Ovary (tissue), 9 donors: Measurements from ENCODE around the gene EXOC6B. TPM values are rescaled to one million over a fixed set of nuclear protein-coding genes. Genes with fewer than 3 reads are reported as not detected.

Experiments used
- DNase-seq, 5 donors: peaks; one replicate each; pipeline ENCODE4 v3.0.0-alpha.2; 2019 to 2020
- H3K27ac ChIP-seq, 2 donors: fragments of 200-600 bp; one replicate each; pipeline versions ENCODE4 v1.5.1 to v1.8.0; 2019 to 2022
- H3K27me3 ChIP-seq: fragments of 200-600 bp; one replicate; pipeline ENCODE4 v1.8.0; 2022
- H3K36me3 ChIP-seq: fragments of 200-600 bp; sonication (generic); one replicate; pipeline ENCODE4 v1.5.1; 2019
- H3K4me1 ChIP-seq: one replicate; pipeline ENCODE4 v1.8.1; 2013; ENCODE audit warnings: mild to moderate bottlenecking, moderate library complexity; ENCODE audit not compliant: insufficient read depth
- H3K4me3 ChIP-seq: fragments of 200-600 bp; sonication (generic); one replicate; pipeline ENCODE4 v1.5.1; 2017
- H3K9me3 ChIP-seq, 2 donors: fragments of 200-600 bp in 1 of 2; sonication (generic) in 1 of 2; one replicate each; pipeline versions ENCODE4 v1.5.1 to v1.8.1; 2013 to 2019; ENCODE audit warnings: mild to moderate bottlenecking in 1 of 2, moderate library complexity in 1 of 2
- EP300 ChIP-seq: sonication (generic); formaldehyde crosslinking; IDR thresholded peaks from one replicate; pipeline ENCODE4 v1.6.1; 2017; ENCODE audit warnings: antibody characterized with exemption
- POLR2A ChIP-seq: fragments of 450-650 bp; IDR thresholded peaks from one replicate; pipeline ENCODE4 v1.6.1; 2017; ENCODE audit warnings: antibody characterized with exemption, mild to moderate bottlenecking, moderate library complexity
- WGBS, 3 donors: extraction: QIAGEN DNeasy Blood & Tissue Kit in 1 of 3; methylation state at CpG; one replicate each; pipeline versions ENCODE4 v1.1.5 to v1.1.7; 2013 to 2017; 5-methylcytosine and 5-hydroxymethylcytosine counted together
- intact Hi-C, 4 donors: fragments of 100-400 bp; cut with DNase I; formaldehyde crosslinking; loops; one replicate each; pipeline versions ENCODE4 v1.11.0 to v1.15.1; 2022 to 2023
- polyA plus RNA-seq, 2 donors: library from polyadenylated mRNA; stranded (reverse); fragments of 200-250 nt in 1 of 2; fragments of 350-450 nt in 1 of 2; fragmentation: Illumina TruSeq in 1 of 2; extraction: RNeasy Lipid Tissue Mini Kit (QIAGEN cat#74804) in 1 of 2; gene quantifications; one replicate each; pipeline ENCODE4 v1.2.3, GENCODE V29; 2013 to 2014
- total RNA-seq, 7 donors: library from RNA; depleted of rRNA in 2 of 7; stranded (reverse); fragments of >200 nt in 2 of 7; fragmentation: NEBNext Ultra II Directional in 3 of 7; extraction: Animal tissue kit (Norgen Biotek cat#: 25700) in 3 of 7; gene quantifications; one replicate each; pipeline versions ENCODE4 v1.1.0 to v1.2.4, GENCODE V29; 2016 to 2023
- TF ChIP-seq, protein P1 (sequence below), 3 donors: fragments of 450-650 bp in 2 of 3; fragments of 200-600 bp in 1 of 3; IDR thresholded peaks; one replicate each; pipeline versions ENCODE4 v1.5.1 to v1.8.0; 2016 to 2022; ENCODE audit warnings: antibody characterized with exemption in 3 of 3, mild to moderate bottlenecking in 1 of 3
- donor health status: DM: no; HTN: no; CAD: no; lungs with moderate emphysema.
- donor health status: DM: no; HTN: no; CAD: no.
- donor health status: Bipolar disorder and iron deficiency.
- donor health status: DM: yes; HTN: yes; CAD: no.
- donor health status: DM: no; HTN: no; CAD: no.
- donor health status: DM: yes; HTN: yes; CAD: no.

EXOC6B gene
- total and polyA plus RNA-seq, 9 donors: 11.9 to 84.9 (median 57.8) TPM

DNA sequence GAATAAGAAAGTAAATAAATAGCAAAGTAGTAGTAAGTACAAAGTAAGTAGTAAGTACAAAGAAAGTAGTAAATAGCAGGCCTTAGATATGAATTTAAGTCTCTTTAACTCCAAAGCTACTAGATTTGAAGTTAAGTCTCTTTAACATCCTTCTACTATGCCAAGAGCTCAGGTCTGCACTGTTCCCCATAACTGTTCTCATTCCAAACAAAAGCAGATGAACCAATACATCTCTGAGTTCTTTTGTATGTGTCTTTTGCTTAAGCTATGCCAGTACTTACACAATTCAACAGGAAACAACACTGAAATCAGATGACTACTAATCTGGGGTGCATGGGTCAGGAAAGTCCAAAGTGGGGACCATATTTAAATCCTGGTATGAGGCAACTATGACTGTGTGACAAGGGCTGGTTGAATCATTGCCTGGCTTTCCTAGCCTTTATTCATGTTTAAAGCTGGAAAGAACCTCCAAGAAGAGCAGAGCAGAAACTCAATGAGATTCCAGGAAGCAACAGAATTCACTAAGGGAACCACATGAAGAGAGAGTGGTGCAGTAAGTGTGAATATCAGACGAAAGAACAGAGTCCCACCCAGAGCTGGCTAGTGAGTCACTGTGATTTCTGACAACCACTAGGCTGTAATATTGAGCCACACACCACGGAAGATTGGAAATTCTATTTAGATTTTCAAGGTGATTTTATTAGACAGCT is 627.1 kb downstream of the EXOC6B start:
- TF ChIP-seq EP300 (no peak), POLR2A (no peak)
- TF ChIP-seq, protein P1, sequence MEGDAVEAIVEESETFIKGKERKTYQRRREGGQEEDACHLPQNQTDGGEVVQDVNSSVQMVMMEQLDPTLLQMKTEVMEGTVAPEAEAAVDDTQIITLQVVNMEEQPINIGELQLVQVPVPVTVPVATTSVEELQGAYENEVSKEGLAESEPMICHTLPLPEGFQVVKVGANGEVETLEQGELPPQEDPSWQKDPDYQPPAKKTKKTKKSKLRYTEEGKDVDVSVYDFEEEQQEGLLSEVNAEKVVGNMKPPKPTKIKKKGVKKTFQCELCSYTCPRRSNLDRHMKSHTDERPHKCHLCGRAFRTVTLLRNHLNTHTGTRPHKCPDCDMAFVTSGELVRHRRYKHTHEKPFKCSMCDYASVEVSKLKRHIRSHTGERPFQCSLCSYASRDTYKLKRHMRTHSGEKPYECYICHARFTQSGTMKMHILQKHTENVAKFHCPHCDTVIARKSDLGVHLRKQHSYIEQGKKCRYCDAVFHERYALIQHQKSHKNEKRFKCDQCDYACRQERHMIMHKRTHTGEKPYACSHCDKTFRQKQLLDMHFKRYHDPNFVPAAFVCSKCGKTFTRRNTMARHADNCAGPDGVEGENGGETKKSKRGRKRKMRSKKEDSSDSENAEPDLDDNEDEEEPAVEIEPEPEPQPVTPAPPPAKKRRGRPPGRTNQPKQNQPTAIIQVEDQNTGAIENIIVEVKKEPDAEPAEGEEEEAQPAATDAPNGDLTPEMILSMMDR (IDR thresholded peaks at IDR 0.05): no peak
- H3K4me3 ChIP-seq: no peak overlapping the region
- H3K27me3 ChIP-seq: no peaks in the 10 kb centered on the region
- H3K9me3 ChIP-seq: no peaks in the 10 kb centered on the region
- no peak overlapping the region for H3K27ac ChIP-seq
- WGBS, 3 donors: 80 to 82% (median 81%) methylated on average over 2 of the region's 2 CpGs
- intact Hi-C loops: no loop called here
- H3K4me1 ChIP-seq: peaks cover 1% of the 10 kb centered on the region
- no peak for DNase-seq
- H3K36me3 ChIP-seq: no peaks in the 10 kb centered on the region

DNA sequence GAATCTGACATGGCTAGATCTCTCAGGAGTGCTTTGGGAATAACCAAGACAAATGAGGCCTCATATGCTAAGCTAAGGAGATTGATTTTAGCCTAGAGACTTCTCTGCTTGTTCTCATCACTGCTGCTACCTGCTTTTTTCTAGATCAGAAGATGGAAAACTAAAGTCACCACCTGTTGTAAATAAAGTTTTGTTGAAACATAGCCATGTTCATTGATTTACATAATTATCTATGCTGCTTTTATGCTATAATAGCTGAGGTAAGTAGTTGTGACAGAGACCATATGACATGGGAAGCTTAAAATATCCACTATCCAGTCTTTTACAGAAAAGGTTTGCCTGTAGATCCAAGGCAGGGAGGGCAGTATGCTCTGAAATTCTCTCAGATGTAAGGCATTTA is 632.1 kb downstream of the EXOC6B start:
- Histone ChIP-seq H3K36me3 (no peaks in the 10 kb centered on the region), H3K27ac (no peak overlapping the region), H3K9me3 (no peaks in the 10 kb centered on the region), H3K4me1 (no peaks in the 10 kb centered on the region), H3K4me3 (no peak overlapping the region), H3K27me3 (no peaks in the 10 kb centered on the region)
- no peak for DNase-seq
- intact Hi-C loops: no loop called here
- TF ChIP-seq EP300: no peak

DNA sequence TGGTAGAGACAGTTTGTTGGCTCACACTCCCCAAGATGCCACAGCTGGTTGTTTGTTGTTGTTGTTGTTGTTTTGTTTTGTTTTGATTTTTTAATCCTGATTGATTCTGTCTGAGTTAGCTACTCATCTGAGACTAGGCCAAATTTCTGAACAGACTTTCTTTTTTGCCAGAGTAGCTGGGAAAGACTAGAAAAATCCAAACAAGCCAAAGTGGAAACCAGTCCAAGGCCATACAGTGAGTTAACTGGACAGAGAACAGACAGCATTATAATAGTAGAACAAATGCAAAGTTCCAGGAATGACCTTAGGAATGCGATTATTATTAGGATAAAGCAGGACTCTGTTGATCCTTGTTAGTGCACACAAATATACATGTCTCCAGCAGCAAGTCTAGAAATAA is 634.4 kb downstream of the EXOC6B start:
- H3K4me1 ChIP-seq: no peaks in the 10 kb centered on the region
- H3K36me3 ChIP-seq: no peaks in the 10 kb centered on the region
- no peaks in the 10 kb centered on the region for H3K27me3 ChIP-seq
- TF ChIP-seq, protein P1 (IDR thresholded peaks at IDR 0.05): no peak
- TF ChIP-seq POLR2A (no peak), EP300 (no peak)
- DNase-seq: no peak
- H3K4me3 ChIP-seq: no peak overlapping the region
- intact Hi-C loops: no loop called here
- no peak overlapping the region for H3K27ac ChIP-seq
- H3K9me3 ChIP-seq: no peaks in the 10 kb centered on the region
- 9 to 15% (median 11%) methylated on average over 1 of the region's 1 CpG for WGBS, 3 donors

DNA sequence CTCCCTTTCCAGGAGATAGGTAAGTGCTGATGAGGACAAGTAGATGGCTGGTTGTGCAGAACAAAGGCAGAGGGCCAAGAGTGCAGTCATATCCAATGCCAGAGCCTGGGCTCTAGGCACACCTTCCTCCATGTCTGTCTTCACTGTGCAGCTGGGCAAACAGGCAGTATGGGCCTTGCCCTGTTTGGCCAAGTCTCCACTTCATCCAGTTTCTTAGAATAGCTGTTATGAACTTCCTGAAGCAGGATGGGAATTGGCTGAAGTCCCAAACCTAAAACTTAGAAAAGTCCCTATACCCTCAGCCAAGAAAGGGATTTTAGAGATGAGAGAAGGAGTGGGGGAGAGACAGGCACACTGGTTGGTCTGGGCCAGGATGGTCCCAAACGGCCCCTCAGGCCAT is 640.6 kb downstream of the EXOC6B start:
- no peak overlapping the region for H3K4me3 ChIP-seq
- WGBS, 3 donors: 47 to 67% (median 56%) methylated on average over 1 of the region's 1 CpG
- no peaks in the 10 kb centered on the region for H3K27me3 ChIP-seq
- no peaks in the 10 kb centered on the region for H3K36me3 ChIP-seq
- TF ChIP-seq, protein P1 (IDR thresholded peaks at IDR 0.05): no peak
- TF ChIP-seq EP300 (no peak), POLR2A (no peak)
- intact Hi-C loops: no loop called here
- H3K4me1 ChIP-seq: no peaks in the 10 kb centered on the region
- no peak for DNase-seq
- no peaks in the 10 kb centered on the region for H3K9me3 ChIP-seq
- no peak overlapping the region for H3K27ac ChIP-seq

DNA sequence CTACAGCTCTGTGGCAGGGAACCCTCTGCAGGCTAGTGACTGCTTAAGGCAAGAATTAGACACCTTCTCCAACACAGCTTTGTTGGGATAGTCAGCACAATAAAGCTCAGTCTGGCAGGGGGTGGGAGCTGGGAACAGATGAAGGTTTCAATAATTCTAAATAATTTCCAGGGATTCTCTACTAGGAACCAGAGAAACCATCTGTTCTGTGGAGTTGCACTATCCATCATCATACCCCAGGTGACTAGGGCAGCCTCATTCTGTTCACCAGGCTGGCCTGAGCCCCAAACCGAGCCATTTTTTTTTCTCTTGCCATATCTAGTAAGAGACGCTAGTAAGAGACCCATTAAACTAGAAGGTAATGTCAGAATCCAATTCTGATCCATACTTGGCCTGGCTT is 642.4 kb downstream of the EXOC6B start:
- no peaks in the 10 kb centered on the region for H3K4me1 ChIP-seq
- no peak overlapping the region for H3K27ac ChIP-seq
- no peaks in the 10 kb centered on the region for H3K27me3 ChIP-seq
- TF ChIP-seq POLR2A: no peak
- TF ChIP-seq, protein P1 (IDR thresholded peaks at IDR 0.05): no peak
- no peak for TF ChIP-seq EP300
- intact Hi-C loops: no loop called here
- H3K36me3 ChIP-seq: no peaks in the 10 kb centered on the region
- H3K4me3 ChIP-seq: no peak overlapping the region
- no peaks in the 10 kb centered on the region for H3K9me3 ChIP-seq
- DNase-seq: no peak
- 98% methylated on average over 2 of the region's 2 CpGs for WGBS, 3 donors
